Superior temporal gyrus (tissue), 1 donor: ENCODE results near the gene RNASE9.
A peak's percentile ranks its signal among the peaks of the same experiment; 100 is the strongest.
"Not testable (repeated sequence)": the region's sequence is repeated elsewhere in the genome, so short reads cannot be mapped to it uniquely, and the experiment has no call there.

Source experiments
- DNase-seq: peaks from one replicate; pipeline ENCODE4 v3.0.0-alpha.2; 2016; ENCODE audit errors: extremely low spot score

RNASE9 gene

DNA sequence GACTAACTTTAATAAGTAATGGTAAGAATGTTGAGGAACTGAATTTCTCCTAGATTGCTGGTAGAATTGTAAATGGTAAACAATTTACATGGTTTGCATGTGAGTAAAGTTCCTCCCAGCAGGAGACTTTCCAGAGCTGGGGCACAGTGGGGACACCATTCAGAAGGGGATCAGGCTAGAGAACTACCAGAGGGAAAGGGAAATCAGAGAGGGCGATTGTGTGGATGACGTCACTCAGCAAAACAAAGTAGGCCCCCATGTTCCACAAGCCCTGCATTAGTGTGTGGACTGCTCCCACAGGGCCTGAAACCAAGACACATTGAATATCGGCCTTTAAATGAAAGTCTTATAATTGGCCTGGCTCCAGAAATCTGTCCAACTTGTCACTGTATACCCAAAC is 17.5 kb upstream of the RNASE9 start:
- no peak for DNase-seq

DNA sequence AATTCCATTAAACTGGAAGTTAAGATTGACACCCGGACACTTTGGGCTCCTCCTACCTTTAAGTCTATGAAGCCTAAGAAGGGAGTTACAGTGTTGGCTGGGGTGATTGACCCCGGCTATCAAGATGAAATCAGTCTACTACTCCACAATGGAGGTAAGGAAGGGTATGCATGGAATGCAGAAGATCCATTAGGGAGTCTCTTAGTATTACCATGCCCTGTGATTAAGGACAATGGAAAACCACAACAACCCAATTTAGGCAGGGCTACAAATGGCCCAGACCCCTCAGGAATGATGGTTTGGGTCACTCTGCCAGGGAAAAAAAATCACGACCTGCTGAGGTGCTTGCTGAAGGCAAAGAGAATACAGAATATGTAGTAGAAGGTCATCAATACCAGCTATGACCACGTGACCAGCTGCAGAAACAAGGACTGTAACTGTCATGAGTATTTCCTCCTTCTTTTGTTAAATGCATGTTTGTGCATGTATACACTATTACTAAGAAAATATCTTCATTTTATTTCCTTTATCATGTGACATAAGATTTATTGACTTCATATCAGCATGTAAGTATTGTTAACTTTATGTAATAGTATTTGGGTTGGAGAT is 11.6 kb upstream of the RNASE9 start:
- DNase-seq: not testable (repeated sequence)

DNA sequence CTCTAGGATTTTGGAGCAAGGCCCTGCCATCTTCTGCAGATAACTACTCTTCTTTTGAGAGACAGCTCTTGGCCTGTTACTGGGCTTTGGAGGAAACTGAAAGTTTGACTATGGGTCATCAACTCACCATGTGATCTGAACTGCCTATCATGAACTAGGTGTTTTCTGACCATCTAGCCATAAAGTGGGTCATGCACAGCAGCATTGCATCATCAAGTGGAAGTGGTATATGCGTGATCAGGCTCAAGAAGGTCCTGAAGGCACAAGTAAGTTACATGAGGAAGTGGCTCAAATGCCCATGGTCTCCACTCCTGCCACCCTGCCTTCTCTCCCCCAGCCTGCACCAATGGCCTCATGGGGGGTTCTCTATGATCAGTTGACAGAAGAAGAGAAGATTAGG is 9.9 kb upstream of the RNASE9 start:
- DNase-seq: not testable (repeated sequence)

DNA sequence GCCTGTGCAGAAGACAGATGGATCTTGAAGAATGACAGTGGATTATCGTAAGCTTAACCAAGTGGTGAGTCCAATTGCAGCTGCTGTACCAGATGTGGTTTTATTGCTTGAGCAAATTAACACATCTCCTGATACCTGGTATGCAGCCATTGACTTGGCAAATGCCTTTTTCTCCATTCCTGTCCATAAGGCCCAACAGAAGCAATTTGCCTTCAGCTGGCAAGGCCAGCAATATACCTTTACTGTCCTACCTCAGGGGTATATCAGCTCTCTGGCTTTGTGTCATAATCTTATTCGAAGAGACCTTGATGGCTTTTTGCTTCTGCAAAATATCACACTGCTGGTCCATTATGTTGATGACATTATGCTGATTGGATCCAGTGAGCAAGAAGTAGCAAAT is 9.0 kb upstream of the RNASE9 start:
- not testable (repeated sequence) for DNase-seq

DNA sequence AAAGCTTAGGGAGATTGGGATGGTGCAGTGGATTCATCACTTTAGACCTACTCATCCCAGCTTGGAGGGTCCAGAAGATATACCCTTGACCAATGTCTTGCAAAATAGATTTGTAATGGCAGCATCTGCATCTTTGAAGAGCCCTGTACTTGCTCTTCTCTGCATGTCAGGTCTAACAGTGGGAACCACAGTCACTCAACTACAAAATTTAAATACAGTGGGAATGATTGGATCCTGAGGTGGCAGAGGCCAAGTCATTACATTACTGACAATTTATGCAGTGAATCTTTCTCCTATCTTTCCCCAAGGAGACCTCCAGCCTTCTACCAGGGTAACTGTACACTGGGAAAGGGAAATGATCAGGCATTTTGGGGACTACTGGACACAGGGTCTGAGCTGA is 8.2 kb upstream of the RNASE9 start:
- no peak for DNase-seq

DNA sequence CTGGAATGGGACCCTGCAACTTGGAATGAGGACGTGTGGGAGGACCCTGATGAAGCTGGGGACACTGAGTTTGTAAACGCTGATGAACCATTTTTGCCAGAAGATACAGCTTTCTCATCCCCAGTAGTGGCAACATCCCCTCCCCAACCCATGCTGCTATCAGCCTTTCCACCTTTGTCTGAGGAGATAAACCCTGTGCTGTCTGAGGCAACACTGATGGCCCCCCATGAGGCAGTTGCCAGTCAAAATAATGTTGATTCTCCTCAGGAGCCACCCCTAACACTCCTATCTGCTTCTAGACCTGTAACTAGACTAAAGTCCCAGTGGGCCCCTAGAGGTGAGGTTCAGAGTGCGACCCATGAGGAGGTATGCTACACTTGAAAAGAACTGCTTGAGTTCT is 7.5 kb upstream of the RNASE9 start:
- DNase-seq: no peak

- DNase-seq: not testable (repeated sequence)
These were observed 6.4 kb upstream of the RNASE9 start for GRCh38 chr14:20567199-20567598.

GRCh38 chr14:20564501-20564997 is 3.7 kb upstream of the RNASE9 start:
- DNase-seq: no peak

GRCh38 chr14:20563971-20564370 is 3.1 kb upstream of the RNASE9 start:
- DNase-seq: no peak

- DNase-seq: no peak
These were observed 1.4 kb downstream of the RNASE9 start for GRCh38 chr14:20559461-20559904.

DNA sequence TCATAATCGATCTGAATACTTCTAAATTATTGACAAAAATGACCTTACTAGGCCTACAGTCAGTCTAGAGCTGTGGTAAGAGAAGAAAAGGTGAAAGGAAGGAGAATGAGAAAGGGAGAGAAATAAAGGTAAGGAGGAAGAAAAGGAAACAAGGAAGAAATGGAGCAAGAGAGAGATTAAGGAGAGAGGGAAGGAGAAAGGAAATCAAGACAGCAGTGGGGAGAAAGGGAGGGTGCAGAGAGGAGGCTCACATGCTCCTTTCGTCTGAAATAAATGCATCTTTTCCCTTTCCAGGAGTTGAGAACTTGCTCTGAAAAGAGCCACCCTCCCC is 3.7 kb downstream of the RNASE9 start:
- DNase-seq: no peak

DNA sequence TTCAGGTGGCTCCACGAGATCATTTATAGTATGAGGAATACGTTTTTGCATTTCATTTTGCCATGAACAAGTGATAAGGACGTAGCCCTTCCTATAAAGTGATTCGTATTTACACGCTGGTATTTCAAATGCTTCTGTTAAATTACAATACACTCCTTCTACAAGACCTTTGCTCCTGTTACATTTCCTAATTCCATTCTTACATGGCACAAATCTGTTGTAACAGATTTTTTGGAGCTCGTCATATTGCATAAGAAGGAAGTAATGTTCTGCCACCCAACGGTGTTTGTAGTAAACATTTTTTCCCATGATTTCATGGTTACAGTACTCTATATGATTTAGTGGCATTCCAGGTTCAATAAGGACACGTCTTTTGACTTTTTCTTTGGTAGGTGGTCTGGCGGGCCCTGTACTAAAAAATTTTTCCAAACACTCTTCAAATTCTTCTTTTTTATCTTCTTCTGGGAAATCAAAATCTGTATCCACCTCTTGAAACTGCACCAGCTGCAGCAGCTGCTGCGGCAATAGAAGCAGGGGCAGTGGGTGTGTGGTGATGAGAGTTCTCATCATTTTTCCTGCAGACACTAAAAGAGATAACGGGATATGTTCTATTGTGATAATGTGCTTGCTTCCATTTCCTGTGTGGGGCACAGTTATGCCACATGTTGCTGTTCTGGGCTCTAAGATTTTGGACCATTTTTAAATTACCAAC is 4.2 kb downstream of the RNASE9 start:
- no peak for DNase-seq

DNA sequence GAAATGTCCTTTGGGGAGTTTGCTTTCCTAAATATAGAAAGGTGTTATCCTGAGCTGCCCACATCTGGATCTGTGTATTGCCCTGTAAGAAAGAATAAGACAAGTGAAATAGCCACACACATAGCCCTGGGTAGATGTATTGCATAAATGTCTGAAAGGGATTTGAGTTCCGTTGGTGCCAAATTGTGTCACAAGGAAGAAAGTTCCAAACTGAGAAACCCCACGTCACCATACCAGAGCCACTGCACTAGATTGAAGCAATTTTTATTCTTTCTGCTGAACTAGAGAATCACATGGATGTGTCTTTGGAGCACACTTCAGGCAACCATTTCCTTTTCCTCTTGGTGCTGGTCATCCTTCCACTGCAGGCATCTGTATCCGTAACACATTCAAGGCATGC is 5.0 kb downstream of the RNASE9 start:
- DNase-seq: no peak

GRCh38 chr14:20553024-20553423 is 7.8 kb downstream of the RNASE9 start:
- no peak for DNase-seq

GRCh38 chr14:20551606-20552005 is 9.2 kb downstream of the RNASE9 start:
- no peak for DNase-seq

- no peak for DNase-seq
These were observed 9.9 kb downstream of the RNASE9 start for GRCh38 chr14:20550926-20551325.

- no peak for DNase-seq
These were observed 12.3 kb downstream of the RNASE9 start for GRCh38 chr14:20548414-20549158.

DNA sequence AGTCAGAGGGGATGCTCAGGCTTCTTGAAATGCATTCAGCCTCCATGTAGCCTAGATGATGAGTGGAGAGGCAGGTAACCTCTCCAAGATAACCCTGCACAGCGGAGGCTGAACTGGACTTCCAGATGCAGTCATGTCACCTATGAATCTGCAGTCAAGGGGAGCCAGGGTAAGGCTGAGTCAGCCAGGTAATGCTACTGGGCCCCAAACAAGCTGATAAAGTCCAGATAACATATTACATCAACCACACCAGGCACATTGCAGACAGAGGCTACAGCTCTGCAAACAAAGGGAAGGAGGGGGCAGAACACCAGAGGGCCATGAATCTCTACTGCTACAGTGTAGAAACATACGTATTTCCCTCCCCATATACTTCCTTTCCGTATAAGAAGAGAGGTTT is 14.0 kb downstream of the RNASE9 start:
- no peak for DNase-seq

- DNase-seq: no peak
These were observed 20.9 kb downstream of the RNASE9 start for GRCh38 chr14:20539906-20540305.

- DNase-seq: peak; percentile 75
These were observed 29.9 kb downstream of the RNASE9 start for GRCh38 chr14:20530771-20531571.

GRCh38 chr14:20529806-20530205 is 31.0 kb downstream of the RNASE9 start:
- no peak for DNase-seq

DNA sequence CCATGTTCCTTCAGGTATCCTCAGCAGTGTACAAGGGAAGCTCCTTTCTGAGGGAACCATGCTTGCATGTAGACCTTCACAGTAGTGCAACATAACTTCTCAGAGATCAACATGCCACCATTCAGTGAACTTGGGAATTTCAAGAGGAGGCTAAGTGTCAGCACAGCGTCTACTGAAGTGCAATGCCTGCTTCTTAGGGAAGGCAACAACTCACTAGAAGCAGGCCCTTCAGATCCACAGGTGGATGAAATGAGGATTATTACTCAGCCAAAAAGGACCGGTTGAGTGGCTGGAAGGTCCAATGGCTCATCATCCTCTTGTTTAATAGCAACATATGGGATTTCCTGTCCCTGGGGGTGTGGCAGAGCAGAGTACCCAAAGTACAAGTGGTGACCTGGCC is 36.8 kb downstream of the RNASE9 start:
- no peak for DNase-seq
